Skin of body (tissue), 2 donors: ENCODE measurements around the gene PTPRN2. TPM values are rescaled to one million over a fixed set of nuclear protein-coding genes. Genes with fewer than 3 reads are reported as not detected.

Experiments
- DNase-seq: peaks from one replicate; lab custom pipeline; 2025; lab: John Stamatoyannopoulos, UW
- total RNA-seq: library from RNA; depleted of rRNA; stranded (reverse); fragments of >200 nt; gene quantifications from one replicate; pipeline ENCODE4 v1.2.3, GENCODE V29; 2014

Gene PTPRN2
- total RNA-seq, 1 donor from 2014 or later = 0.99 TPM

- DNase-seq = no peak
Measured at GRCh38 chr7:158024351-158024715, 563.3 kb downstream of the PTPRN2 start.

- no peak for DNase-seq
Measured at GRCh38 chr7:158023681-158024350, 563.8 kb downstream of the PTPRN2 start.

GRCh38 chr7:158023157-158023556 lies 564.5 kb downstream of the PTPRN2 start:
- DNase-seq = no peak

GRCh38 chr7:158022601-158023000 lies 565.0 kb downstream of the PTPRN2 start:
- DNase-seq = no peak

GRCh38 chr7:158021836-158022235 lies 565.8 kb downstream of the PTPRN2 start:
- no peak for DNase-seq

GRCh38 chr7:158020706-158021095 lies 566.9 kb downstream of the PTPRN2 start:
- no peak for DNase-seq

- no peak for DNase-seq
Measured at GRCh38 chr7:158019726-158020705, 567.6 kb downstream of the PTPRN2 start.

GRCh38 chr7:158018971-158019645 lies 568.5 kb downstream of the PTPRN2 start:
- DNase-seq = no peak

- no peak for DNase-seq
Measured at GRCh38 chr7:158018098-158018762, 569.4 kb downstream of the PTPRN2 start.

- DNase-seq = no peak
Measured at GRCh38 chr7:158017111-158018097, 570.2 kb downstream of the PTPRN2 start.

GRCh38 chr7:158016180-158017097 lies 571.2 kb downstream of the PTPRN2 start:
- peak; percentile 37 for DNase-seq

- no peak for DNase-seq
Measured at GRCh38 chr7:158015403-158016179, 572.0 kb downstream of the PTPRN2 start.

GRCh38 chr7:158014976-158015375 lies 572.6 kb downstream of the PTPRN2 start:
- no peak for DNase-seq

GRCh38 chr7:158013085-158013668 lies 574.4 kb downstream of the PTPRN2 start:
- no peak for DNase-seq

GRCh38 chr7:158011941-158012340 lies 575.7 kb downstream of the PTPRN2 start:
- DNase-seq = no peak

GRCh38 chr7:158010961-158011693 lies 576.5 kb downstream of the PTPRN2 start:
- no peak for DNase-seq

GRCh38 chr7:158009886-158010285 lies 577.7 kb downstream of the PTPRN2 start:
- DNase-seq = no peak
